HG02973 (cell line): ENCODE results near the gene TERB1.

Experiments used
- ATAC-seq: cut with Tn5 transposase; IDR thresholded peaks from one replicate; pipeline ENCODE4 v1.9.1; 2021; ENCODE audit warnings: moderate library complexity; ENCODE audit not compliant: unreplicated experiment

Gene TERB1, protein sequence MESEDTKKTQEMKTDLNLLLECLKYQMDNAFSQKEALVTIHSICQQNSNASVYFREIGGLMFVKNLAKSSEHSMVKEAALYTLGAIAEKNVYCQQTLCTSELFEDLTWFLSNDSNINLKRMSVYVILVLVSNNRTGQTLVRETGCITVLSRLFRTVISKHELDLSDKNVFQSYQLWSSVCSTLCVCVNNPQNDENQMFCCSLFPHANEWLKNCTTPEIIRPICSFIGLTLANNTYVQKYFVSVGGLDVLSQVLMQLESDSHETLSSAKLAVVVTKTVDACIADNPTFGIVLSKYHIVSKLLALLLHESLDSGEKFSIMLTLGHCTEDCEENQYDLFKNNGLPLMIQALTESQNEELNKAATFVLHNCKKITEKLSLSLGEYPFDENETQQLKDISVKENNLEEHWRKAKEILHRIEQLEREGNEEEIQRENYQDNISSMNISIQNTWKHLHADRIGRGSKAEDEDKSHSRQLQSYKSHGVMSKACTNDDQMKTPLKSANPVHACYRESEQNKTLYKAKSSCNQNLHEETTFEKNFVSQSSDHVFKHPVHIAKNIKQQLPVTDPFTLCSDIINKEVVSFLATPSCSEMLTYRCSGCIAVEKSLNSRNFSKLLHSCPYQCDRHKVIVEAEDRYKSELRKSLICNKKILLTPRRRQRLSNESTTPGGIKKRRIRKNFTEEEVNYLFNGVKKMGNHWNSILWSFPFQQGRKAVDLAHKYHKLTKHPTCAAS

DNA sequence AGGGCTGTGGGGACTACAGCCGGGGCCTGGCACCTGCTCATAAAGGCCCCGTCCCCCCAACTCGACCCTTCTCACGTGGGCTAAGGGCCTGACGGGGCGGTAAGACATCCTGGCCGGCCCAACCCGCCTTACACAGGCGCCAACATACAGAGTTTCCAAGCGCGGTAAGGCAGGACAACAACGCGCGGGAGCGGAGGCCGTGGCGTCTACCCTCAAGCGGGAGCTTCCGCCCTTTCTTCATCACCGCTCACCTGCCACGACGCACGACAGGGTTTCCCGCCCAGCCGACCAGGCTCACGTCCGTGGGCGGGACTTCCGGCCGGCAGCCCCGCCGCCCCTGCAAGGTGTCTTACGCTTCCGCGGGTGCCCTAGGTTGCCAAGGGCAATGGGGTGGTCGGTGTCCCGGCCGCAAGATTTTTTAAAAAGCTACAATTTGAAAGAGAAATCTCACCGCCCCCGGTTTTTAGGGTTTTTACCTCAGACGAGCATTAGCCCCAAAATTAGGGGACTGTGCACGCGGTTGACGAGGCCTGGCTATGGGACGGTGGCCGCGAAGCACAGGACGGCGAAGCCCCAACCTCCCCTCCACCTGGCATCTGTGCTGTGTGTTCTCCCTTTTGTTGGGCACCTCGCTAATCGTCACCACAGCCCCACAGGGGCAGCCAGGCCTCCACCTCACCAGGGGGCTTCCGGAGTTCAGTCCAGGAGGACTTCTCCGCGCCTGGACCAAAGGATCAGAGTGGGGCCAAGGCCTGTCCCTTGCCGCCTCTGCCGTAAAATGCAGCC is at the start of gene TERB1:
TSS of gene TERB1 (minus strand) at position 265 of the 786 bp plus-strand sequence. CDS start 4,786 bp downstream, outside the sequence.
- no peak for ATAC-seq

DNA sequence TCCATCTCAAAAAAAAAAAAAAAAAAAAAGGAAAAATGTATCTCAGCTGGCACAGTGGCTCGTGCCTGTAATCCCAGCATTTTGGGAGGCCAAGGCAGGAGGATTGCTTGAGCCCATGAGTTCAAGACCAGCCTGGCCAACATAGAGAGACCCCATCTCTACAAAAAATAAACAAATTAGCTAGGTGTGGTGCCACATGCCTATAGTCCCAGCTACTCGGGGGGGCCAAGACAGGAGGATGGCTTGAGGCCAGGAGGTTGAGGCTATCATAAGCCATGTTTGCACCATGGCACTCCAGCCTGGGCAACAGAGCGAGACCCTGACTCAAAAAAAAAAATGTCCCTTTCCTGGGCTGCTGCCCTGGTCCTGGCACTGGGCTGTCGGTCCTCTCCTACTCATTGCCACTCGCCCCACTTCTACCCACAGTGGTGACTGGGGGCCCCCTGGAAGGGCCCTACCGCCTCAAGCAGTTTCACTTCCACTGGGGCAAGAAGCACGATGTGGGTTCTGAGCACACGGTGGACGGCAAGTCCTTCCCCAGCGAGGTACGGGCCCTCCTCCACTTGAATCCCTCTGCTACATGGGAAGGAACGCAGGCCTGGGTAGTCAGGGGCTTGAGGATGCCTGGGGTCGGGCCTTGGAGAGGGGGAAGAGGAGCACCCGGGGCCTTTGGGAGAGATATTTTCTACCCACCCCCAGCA is 48.9 kb upstream of the TERB1 start:
- no peak for ATAC-seq

DNA sequence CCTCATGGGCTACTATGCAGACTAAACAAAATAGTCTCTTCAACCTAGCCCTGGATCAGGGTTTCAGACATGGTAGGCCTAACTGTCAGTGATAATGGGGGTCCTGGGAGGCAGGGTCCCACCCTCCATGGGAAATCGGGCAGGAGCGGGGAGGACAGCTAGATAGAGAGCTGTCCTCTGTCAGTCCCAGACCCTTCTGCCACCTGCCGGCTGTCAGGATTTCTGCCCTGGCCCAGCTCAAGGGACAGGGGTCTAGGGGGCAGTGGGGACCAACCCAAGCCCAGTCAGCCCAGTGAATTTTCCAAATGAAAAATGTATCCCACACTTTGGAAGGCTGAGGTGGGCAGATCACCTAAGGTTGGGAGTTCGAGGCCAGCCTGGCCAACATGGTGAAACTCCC is 48.2 kb upstream of the TERB1 start:
- ATAC-seq, result no peak

DNA sequence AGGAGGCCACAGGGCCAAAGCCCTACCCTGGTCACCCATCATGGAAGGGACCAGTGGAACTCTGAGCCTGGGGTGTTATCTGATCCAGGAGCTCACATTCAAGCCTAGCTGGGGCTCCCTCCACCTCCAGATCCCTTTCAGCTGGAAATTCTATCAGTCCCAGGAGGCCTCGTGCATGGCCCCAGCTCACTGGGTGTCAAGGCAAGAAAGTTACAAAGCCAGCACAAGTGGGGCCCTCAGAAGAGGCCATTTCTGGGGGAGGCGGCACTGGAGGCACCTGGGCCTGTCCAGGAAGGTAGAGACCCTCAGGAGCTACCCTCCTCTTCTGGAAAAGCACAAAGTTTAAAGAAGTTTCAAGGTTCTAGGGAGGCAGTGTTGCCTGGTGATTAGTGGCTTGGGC is 47.6 kb upstream of the TERB1 start:
- no peak for ATAC-seq

DNA sequence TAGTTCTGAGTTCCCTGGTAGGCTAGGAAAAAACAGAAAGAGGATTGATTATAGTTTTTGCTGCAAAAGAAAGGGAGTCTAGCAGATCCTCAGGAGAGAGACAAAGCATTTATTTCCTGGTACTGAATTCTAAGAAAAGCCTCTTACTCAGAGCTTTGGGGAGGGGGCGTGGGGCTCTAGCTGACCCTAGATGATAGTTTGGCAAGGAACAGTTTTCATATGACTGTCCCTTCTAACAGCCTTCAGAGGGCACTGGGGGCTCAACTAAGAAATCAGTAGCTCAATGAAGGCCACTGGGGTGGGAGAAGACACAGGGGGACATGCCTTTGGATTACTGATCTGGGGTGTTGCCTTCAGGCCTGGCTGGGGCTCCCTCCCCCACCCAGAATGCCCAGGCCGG is 46.8 kb upstream of the TERB1 start:
- ATAC-seq, result no peak

DNA sequence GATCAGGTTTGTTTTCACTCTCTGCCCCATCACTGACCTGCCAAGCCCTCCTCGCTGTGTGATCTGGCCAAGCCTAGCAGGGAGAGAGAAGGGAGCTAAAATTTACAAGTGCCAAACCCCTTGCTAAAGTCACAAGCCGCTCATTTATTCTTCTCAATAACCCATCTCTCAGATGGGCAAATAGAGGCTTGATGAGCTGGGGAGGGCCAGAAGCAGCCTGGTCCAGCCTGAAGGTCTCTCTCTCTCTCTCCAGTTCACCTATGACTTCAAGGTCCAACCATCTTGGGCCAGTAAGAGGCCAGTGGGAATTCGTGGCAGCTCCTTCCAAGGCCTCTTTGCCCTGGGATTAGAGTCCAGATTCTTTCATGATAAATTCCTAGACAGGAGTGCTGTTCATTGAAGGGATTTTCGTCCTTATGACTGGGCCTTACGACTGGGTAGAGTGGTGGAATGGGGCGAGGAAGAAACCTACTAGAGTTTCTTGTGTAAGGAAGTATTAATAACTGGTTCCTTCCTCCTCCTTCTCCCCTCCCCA is 46.2 kb upstream of the TERB1 start:
- ATAC-seq, result no peak

DNA sequence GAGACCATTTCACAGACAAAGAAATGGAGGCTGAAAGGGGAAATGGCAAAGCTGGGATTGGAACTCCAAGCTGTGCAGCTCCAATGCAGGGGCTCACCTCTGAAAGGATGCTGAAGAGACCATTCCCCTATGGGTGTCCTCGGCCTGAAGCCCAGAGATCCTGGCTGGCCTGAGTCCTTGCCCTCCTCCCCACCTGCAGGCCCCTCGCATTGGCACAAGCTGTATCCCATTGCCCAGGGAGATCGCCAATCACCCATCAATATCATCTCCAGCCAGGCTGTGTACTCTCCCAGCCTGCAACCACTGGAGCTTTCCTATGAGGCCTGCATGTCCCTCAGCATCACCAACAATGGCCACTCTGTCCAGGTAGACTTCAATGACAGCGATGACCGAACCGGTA is 45.4 kb upstream of the TERB1 start:
- no peak for ATAC-seq

DNA sequence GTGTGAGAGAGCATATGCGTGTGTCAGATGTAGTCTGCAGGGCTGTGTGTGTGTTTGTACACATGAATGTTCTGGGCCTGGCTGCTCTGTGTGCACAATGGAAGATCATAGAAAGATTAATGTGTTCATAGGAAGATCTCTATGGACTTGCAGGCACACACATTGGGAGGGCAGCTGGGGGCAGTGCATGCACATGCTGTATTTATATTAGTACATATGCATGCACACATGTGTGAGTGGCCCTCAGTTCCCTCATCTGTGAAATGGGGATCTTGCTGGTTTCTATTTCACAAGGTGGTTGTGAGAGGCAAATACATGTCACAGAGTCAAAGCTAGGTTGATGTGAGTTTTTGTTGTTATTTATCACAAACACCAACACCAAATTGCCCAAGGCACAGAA is 44.9 kb upstream of the TERB1 start:
- no peak for ATAC-seq

DNA sequence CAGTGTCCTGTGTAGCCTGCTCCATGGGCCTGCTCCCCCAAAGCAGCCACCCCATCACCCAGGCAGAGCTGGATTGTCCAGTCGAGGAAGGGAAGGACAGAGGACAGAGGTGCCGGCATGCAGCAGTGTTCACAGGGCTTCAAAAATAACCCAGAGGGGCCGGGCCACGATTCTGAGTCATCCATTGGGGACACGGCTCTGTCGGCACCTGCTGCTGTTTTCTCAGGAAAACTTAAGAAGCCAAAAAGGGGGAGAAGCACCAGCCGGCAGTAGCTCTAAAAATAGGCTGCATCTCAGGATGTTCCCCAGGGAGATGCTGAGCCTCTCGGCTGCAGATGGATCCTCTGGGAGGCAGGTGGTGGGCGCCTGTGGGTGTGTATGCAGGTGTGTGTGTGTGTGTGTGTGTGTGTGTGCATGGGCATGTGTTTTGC is 44.4 kb upstream of the TERB1 start:
- ATAC-seq, result no peak

DNA sequence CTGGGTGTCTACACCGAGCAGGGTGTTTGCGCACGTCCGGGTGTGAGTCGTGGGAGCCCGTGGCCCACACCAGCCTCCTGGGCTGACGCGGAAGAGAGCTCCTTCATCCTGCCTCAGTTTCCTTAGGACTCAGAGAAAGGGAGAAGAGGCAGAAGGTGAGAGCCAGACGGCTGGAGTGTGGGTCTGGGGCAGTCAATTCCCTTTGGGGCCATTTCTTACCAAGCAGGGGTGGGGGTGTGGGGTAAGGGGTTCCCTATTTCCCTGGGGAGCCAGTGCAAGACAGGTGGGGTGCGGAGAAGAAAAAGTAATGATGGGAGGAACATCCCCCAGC is 43.7 kb upstream of the TERB1 start:
- ATAC-seq, result no peak

DNA sequence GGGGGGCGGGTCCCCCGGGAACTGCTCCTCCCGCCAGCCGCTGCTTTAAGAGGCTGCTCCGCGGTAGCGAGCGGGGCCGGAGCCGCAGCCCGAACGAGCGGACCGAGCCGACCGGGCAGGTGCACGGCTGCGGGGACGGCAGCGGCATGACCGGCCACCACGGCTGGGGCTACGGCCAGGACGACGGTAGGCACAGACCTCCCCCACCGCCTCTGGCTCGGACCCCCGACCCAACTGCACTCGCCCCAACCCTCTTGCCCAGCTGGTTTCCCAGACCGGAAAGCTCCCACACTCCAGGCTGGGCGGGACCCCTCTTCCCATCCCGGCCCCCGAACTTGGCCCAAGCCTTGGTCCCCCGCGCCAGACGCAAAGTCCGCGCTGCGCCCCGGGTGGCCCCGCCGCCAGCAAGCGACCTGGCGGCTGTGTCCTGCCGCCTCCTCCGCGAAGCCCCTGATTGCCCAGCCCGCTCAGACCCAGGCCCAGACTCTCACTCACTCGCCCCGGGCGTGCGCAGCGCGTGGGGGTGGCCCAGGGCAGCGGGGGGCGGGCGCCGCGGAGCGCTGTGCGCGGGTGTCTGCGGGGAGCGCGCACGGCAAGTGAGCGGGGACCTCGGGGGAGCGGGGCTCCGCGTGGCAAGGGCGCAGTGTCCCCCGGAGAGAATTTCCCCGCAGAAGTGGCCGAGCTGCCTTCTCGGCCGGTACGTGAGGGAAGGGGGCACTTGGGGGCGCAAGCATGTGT is 43.1 kb upstream of the TERB1 start, which contains the start of gene CA7:
TSS of gene CA7 (plus strand) at position 73 of the 738 bp plus-strand sequence. CDS start at position 147, 74 bp downstream.
- ATAC-seq, result no peak

DNA sequence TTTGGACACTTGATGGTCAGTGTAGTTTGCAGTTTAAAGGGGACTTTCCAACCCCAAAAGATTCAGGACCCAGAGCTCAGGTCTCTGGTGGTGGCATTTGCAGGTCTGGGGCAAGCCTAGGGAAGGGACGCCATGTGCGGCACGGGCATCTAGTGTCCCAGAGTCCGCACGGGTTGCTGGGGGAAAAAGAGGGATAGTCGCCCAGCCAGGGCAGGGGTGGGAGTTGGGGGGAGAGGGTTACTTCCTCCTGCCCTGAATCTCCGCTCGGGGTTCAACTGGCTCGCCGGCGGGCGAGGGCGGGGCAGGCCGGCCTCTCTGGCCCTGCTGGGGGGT is 42.6 kb upstream of the TERB1 start:
- no peak for ATAC-seq

DNA sequence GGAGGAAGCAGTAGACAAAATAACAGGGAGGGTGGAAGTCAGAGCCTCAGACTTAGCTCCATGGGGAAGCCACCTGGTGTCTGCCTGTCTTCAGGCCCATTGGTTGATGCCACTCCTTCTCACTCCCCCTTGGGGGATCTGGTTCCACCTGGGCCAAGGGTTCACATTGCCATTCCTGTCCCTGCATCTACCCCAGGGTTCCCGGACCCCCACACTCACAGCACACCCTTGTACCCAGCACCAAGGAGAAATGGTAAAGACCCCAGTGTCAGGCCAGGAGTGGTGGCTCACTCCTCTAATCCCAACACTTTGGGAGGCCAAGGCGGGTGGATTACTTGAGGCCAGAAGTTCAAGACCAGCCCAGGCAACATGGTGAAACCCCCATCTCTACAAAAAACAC is 41.8 kb upstream of the TERB1 start:
- no peak for ATAC-seq

DNA sequence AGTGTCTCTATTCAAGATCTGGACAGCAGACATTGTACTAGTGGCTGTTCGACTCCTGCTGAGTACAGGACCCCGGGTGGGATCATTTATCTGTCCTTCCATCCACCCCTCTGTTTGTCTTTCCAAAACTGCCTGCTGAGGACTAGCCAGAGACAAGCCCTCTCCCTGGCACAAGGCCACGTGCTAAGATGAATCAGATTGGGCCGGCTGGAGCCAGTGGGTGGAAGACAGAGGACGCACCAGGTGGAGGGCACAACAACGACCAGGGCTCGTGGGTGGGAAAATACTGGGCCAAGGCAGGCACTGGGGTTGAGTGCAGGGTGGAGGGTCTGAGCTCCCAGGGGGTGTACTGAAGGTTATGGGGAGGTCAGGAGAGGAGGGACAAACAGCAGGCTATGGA is 41.4 kb upstream of the TERB1 start:
- no peak for ATAC-seq

DNA sequence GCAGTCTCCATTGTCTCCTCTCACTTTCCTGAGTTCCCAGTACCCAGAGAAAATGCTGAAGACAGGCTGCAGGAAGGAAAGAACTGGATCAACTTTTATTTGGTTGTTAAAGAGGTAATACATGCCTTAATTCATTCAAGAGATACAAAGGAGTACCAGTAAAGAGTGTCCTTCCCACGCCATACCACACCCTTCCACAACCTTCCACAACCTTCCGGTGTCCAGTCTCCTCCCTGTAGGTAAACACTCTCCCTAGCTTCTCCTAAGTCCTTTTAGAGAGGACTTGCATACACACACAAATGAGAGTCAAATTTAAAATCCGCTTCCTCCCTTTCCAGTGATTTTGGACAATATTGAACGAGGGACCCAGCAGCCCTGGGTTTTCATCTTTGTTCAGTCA is 40.0 kb upstream of the TERB1 start:
- no peak for ATAC-seq

DNA sequence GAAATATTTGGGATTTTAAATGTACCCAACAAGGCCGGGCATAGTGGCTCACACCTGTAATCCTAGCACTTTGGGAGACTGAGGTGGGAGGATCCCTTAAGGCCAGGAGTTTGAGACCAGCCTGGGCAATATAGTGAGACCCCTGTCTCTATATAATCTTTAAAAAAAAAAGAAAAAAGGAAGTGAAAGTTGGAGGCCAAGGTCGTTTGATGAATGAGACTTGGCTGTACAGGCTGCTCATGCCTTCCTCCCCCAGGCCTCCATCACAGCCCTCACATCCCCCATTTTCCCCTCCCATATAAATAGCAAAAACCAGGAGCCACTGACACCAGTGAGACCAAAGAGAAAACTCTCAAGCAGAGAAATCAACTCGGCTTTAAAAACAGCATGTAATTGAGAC is 39.5 kb upstream of the TERB1 start:
- ATAC-seq, result no peak

DNA sequence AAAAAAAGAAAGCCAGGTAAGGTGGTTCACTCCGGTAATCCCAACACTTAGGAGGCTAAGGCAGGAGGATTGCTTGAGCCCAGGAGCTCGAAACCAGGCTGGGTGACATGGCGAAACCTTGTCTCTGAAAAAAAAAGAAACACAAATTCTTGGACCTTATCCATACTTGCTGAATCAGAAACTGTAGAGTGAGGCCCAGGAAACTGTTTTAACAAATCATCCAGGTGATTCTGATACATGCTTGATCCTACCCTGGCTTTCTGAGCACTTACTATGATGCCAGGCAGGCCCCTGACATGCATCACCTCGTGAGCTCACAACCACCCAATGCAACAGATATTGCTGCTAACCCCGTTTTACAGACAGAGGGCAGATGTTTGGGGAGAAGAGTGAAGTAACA is 33.4 kb upstream of the TERB1 start:
- ATAC-seq, result no peak

DNA sequence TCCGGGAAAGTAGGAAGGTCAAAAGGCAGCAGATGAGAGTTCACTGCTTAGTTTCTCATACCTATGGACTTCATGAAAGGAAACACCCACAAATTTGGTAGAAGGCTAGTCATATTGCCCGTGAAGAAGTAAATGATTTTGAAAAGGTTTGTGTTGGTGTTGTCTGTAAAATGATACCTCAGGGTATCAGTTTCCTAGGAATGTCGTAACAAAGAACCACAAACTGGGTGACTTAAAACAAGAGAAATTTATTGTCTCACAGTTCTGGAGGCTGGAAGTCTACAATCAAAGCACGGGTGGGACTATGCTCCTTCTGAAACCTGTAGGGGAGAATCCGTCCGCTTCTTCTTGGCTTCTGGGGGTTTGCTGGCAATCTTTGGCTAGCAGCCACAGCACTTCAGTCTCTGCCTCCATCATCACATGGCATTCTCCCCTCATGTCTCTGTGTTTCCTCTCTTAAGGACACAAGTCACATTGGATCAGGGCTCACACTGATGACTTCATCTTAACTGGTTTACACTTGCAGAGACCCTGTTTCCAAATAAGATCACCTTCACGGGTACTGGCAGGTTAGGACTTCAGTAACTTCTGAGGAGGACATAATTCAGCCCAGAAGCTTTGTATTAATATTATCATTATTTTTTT is 31.4 kb upstream of the TERB1 start:
- no peak for ATAC-seq

DNA sequence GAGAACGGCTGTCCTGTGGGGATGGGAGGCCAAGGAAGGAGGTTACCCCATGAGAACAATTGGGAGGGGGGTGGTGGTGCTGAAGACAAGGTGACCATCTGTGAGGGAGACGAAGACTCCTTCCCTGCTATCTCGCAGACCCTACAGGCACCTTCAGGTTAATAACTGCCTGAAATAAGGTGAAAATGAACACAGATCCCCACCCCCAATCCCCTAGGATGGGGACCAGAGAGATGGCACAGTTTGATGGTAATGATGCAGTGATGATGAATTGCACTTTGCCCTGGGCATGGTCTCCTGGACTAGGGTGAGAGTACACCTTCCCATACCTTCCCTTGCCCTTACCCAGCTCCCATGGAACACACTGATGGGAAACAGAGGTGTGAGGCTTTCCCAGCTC is 30.8 kb upstream of the TERB1 start:
- no peak for ATAC-seq
